Breast epithelium (tissue), 3 donors: ENCODE data around the gene VSIG8.

Source experiments
- POLR2A ChIP-seq: fragments of 450-650 bp; IDR thresholded peaks from one replicate; pipeline ENCODE4 v1.6.1; 2016; ENCODE audit warnings: antibody characterized with exemption, mild to moderate bottlenecking, moderate library complexity
- POLR2AphosphoS5 ChIP-seq, 3 donors: sonication (generic); formaldehyde crosslinking; IDR thresholded peaks; one replicate each; pipeline ENCODE4 v1.6.1; 2017; ENCODE audit warnings: antibody characterized with exemption in 3 of 3
- TF ChIP-seq, protein P1 (sequence below), 3 donors: fragments of 450-650 bp; IDR thresholded peaks; one replicate each; pipeline ENCODE4 v1.5.1; 2016 to 2017; ENCODE audit warnings: antibody characterized with exemption in 3 of 3, mild to moderate bottlenecking in 3 of 3, moderate library complexity in 3 of 3

DNA sequence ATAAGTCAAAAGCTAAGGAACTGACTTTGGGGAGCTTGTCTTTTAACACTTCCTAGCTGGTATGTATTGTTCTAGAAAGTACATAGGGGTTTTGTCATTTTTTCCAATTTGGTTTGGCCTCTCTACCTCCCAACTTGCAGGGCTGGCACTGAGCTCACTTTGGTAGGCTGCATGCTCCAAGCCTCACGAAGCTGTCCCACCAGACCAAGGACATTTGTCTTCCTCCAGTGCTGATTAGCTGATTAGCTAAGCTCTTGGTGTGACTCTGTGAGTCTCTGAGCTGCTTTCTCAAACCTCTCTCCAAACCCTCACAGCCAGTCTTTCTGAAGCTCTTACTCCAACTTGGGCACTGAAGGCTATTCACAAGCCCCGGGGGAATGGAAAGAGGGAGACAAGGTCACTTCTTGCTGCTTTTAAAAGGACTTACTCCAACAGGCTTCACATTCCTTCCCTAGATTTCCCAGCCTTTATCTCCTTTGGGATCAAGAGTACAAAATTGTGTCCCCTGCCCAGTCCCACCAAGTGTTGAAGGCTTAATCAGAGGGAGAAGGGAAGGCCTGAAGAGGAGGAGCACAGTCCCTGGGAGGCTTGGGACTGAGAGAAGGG is 38.4 kb upstream of the VSIG8 start:
- TF ChIP-seq, protein P1, sequence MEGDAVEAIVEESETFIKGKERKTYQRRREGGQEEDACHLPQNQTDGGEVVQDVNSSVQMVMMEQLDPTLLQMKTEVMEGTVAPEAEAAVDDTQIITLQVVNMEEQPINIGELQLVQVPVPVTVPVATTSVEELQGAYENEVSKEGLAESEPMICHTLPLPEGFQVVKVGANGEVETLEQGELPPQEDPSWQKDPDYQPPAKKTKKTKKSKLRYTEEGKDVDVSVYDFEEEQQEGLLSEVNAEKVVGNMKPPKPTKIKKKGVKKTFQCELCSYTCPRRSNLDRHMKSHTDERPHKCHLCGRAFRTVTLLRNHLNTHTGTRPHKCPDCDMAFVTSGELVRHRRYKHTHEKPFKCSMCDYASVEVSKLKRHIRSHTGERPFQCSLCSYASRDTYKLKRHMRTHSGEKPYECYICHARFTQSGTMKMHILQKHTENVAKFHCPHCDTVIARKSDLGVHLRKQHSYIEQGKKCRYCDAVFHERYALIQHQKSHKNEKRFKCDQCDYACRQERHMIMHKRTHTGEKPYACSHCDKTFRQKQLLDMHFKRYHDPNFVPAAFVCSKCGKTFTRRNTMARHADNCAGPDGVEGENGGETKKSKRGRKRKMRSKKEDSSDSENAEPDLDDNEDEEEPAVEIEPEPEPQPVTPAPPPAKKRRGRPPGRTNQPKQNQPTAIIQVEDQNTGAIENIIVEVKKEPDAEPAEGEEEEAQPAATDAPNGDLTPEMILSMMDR (IDR thresholded peaks at IDR 0.05): no peak
- TF ChIP-seq POLR2A: no peak
- TF ChIP-seq POLR2AphosphoS5 (IDR thresholded peaks at IDR 0.05): no peak
